ENCODE measurements around the gene RNF17.
"Not testable (repeated sequence)": the region's sequence is repeated elsewhere in the genome, so short reads cannot be mapped to it uniquely, and the experiment has no call there.

RNF17 gene

GRCh38 chr13:24764276-24764630, 284 bp downstream of the RNF17 start:
- no peaks in the 10 kb centered on the region for H3K9me3 ChIP-seq
- in situ Hi-C loops (cut with MboI; ENCODE audit: low sequenced_read_pairs): no loop called here

GRCh38 chr13:24777171-24777570, 13.2 kb downstream of the RNF17 start:
- in situ Hi-C loops (cut with MboI; ENCODE audit: low sequenced_read_pairs): no loop called here
- H3K27me3 ChIP-seq (ENCODE audit: low read depth): peaks cover 3% of the 10 kb centered on the region

More at GRCh38 chr13:24764276-24764630, 284 bp downstream of the RNF17 start:
- Histone ChIP-seq H3K27me3 (ENCODE audit: low read depth) (no peaks in the 10 kb centered on the region), H3K4me3 (no peak overlapping the region), H3K36me3 (replicated peaks) (no peaks in the 10 kb centered on the region), H3K4me1 (no peaks in the 10 kb centered on the region)
- DNase-seq (ENCODE audit: low spot score in 2 of 2): no peak

GRCh38 chr13:24784319-24784718, 20.4 kb downstream of the RNF17 start:
- in situ Hi-C loops (cut with MboI; ENCODE audit: low sequenced_read_pairs): no loop called here
- no peaks in the 10 kb centered on the region for H3K4me1 ChIP-seq
- H3K27me3 ChIP-seq (ENCODE audit: low read depth): peaks cover 2% of the 10 kb centered on the region; the same call in 1 of the 2 replicates
- DNase-seq (ENCODE audit: low spot score in 2 of 2): no peak
- no peaks in the 10 kb centered on the region for H3K9me3 ChIP-seq
- no peaks in the 10 kb centered on the region for H3K36me3 ChIP-seq (replicated peaks)
- no peak overlapping the region for H3K4me3 ChIP-seq

More at GRCh38 chr13:24777171-24777570, 13.2 kb downstream of the RNF17 start:
- H3K4me1 ChIP-seq: no peaks in the 10 kb centered on the region
- no peak overlapping the region for H3K4me3 ChIP-seq
- H3K36me3 ChIP-seq (replicated peaks): no peaks in the 10 kb centered on the region
- DNase-seq (ENCODE audit: low spot score in 2 of 2): no peak
- H3K9me3 ChIP-seq: no peaks in the 10 kb centered on the region

GRCh38 chr13:24788538-24788937, 24.6 kb downstream of the RNF17 start:
- Histone ChIP-seq H3K4me3 (no peak overlapping the region), H3K27me3 (ENCODE audit: low read depth) (peaks cover 10% of the 10 kb centered on the region)
- in situ Hi-C loops (cut with MboI; ENCODE audit: low sequenced_read_pairs): no loop called here

GRCh38 chr13:24802074-24802473, 38.1 kb downstream of the RNF17 start:
- Histone ChIP-seq H3K27me3 (ENCODE audit: low read depth) (peaks cover 14% of the 10 kb centered on the region), H3K4me3 (no peak overlapping the region), H3K36me3 (replicated peaks) (no peaks in the 10 kb centered on the region), H3K4me1 (no peaks in the 10 kb centered on the region), H3K9me3 (no peaks in the 10 kb centered on the region)
- DNase-seq (ENCODE audit: low spot score in 2 of 2): no peak
- in situ Hi-C loops (cut with MboI; ENCODE audit: low sequenced_read_pairs): no loop called here

More at GRCh38 chr13:24788538-24788937, 24.6 kb downstream of the RNF17 start:
- no peaks in the 10 kb centered on the region for H3K36me3 ChIP-seq (replicated peaks)
- H3K4me1 ChIP-seq: no peaks in the 10 kb centered on the region
- no peaks in the 10 kb centered on the region for H3K9me3 ChIP-seq
- DNase-seq (ENCODE audit: low spot score in 2 of 2): no peak

- no peaks in the 10 kb centered on the region for H3K36me3 ChIP-seq (replicated peaks)
- no peak for DNase-seq (ENCODE audit: low spot score in 2 of 2)
- no peaks in the 10 kb centered on the region for H3K4me1 ChIP-seq
- no peak overlapping the region for H3K4me3 ChIP-seq
- in situ Hi-C loops (cut with MboI; ENCODE audit: low sequenced_read_pairs): no loop called here
- peaks cover 11% of the 10 kb centered on the region; the same call in 1 of the 2 replicates for H3K9me3 ChIP-seq
- no peaks in the 10 kb centered on the region; the same call in 1 of the 2 replicates for H3K27me3 ChIP-seq (ENCODE audit: low read depth)
Measured at GRCh38 chr13:24821207-24821606, 57.2 kb downstream of the RNF17 start.

GRCh38 chr13:24822640-24823039, 58.7 kb downstream of the RNF17 start:
- DNase-seq (ENCODE audit: low spot score in 2 of 2): no peak
- Histone ChIP-seq H3K36me3 (replicated peaks) (no peaks in the 10 kb centered on the region), H3K4me3 (no peak overlapping the region), H3K9me3 (peaks cover 11% of the 10 kb centered on the region; the same call in 1 of the 2 replicates), H3K4me1 (no peaks in the 10 kb centered on the region), H3K27me3 (ENCODE audit: low read depth) (no peaks in the 10 kb centered on the region; the same call in 1 of the 2 replicates)
- in situ Hi-C loops (cut with MboI; ENCODE audit: low sequenced_read_pairs): no loop called here

- H3K27me3 ChIP-seq (ENCODE audit: low read depth); H3K4me3 ChIP-seq; H3K4me1 ChIP-seq; in situ Hi-C loops (cut with MboI; ENCODE audit: low sequenced_read_pairs); H3K36me3 ChIP-seq (replicated peaks); DNase-seq (ENCODE audit: low spot score in 2 of 2): not testable (repeated sequence)
- peaks cover 11% of the 10 kb centered on the region; the same call in 1 of the 2 replicates for H3K9me3 ChIP-seq
Measured at GRCh38 chr13:24823122-24823710, 59.2 kb downstream of the RNF17 start.

- H3K36me3 ChIP-seq (replicated peaks): no peaks in the 10 kb centered on the region
- H3K4me3 ChIP-seq: no peak overlapping the region
- H3K4me1 ChIP-seq: peaks cover 5% of the 10 kb centered on the region
- in situ Hi-C loops (cut with MboI; ENCODE audit: low sequenced_read_pairs): no loop called here
- no peaks in the 10 kb centered on the region; the same call in 1 of the 2 replicates for H3K27me3 ChIP-seq (ENCODE audit: low read depth)
- peak in 1 of 2 experiments; percentile 75 for DNase-seq (ENCODE audit: low spot score in 2 of 2)
- H3K9me3 ChIP-seq: no peaks in the 10 kb centered on the region
Measured at GRCh38 chr13:24827799-24828198, 63.8 kb downstream of the RNF17 start.

GRCh38 chr13:24834902-24835510, 71.0 kb downstream of the RNF17 start:
- Histone ChIP-seq H3K9me3 (no peaks in the 10 kb centered on the region), H3K4me1 (0 out of 2 replicates have a peak, but pooled peaks cover 2% of the 10 kb centered on the region), H3K36me3 (replicated peaks) (no peaks in the 10 kb centered on the region), H3K4me3 (no peak overlapping the region), H3K27me3 (ENCODE audit: low read depth) (peaks cover 3% of the 10 kb centered on the region; the same call in 1 of the 2 replicates)
- no peak for DNase-seq (ENCODE audit: low spot score in 2 of 2)
- in situ Hi-C loops (cut with MboI; ENCODE audit: low sequenced_read_pairs): no loop called here

- H3K9me3 ChIP-seq; H3K27me3 ChIP-seq (ENCODE audit: low read depth); in situ Hi-C loops (cut with MboI; ENCODE audit: low sequenced_read_pairs); H3K36me3 ChIP-seq (replicated peaks); H3K4me3 ChIP-seq; H3K4me1 ChIP-seq; DNase-seq (ENCODE audit: low spot score in 2 of 2): not testable (repeated sequence)
Measured at GRCh38 chr13:24837528-24837927, 73.6 kb downstream of the RNF17 start.

GRCh38 chr13:24842549-24843274, 78.7 kb downstream of the RNF17 start:
- Histone ChIP-seq H3K9me3 (no peaks in the 10 kb centered on the region), H3K36me3 (replicated peaks) (no peaks in the 10 kb centered on the region), H3K4me3 (no peak overlapping the region), H3K27me3 (ENCODE audit: low read depth) (peaks cover 3% of the 10 kb centered on the region; the same call in 1 of the 2 replicates), H3K4me1 (no peaks in the 10 kb centered on the region)
- in situ Hi-C loops (cut with MboI; ENCODE audit: low sequenced_read_pairs): no loop called here
- DNase-seq (ENCODE audit: low spot score in 2 of 2): no peak

- in situ Hi-C loops (cut with MboI; ENCODE audit: low sequenced_read_pairs): no loop called here
- Histone ChIP-seq H3K36me3 (replicated peaks) (no peaks in the 10 kb centered on the region), H3K4me3 (no peak overlapping the region), H3K27me3 (ENCODE audit: low read depth) (peaks cover 2% of the 10 kb centered on the region), H3K4me1 (peaks cover 11% of the 10 kb centered on the region), H3K9me3 (no peaks in the 10 kb centered on the region)
- DNase-seq (ENCODE audit: low spot score in 2 of 2): peak in 1 of 2 experiments; percentile 87
Measured at GRCh38 chr13:24851546-24851945, 87.6 kb downstream of the RNF17 start.

GRCh38 chr13:24854311-24854710, 90.3 kb downstream of the RNF17 start:
- DNase-seq (ENCODE audit: low spot score in 2 of 2): no peak
- Histone ChIP-seq H3K4me1 (peaks cover 11% of the 10 kb centered on the region), H3K36me3 (replicated peaks) (no peaks in the 10 kb centered on the region), H3K4me3 (no peak overlapping the region), H3K9me3 (no peaks in the 10 kb centered on the region), H3K27me3 (ENCODE audit: low read depth) (peaks cover 16% of the 10 kb centered on the region)
- in situ Hi-C loops (cut with MboI; ENCODE audit: low sequenced_read_pairs): no loop called here

All from HAP-1 (cell line).